Measurements from ENCODE around the gene PLCD3. TPM values are rescaled to one million over a fixed set of nuclear protein-coding genes. Genes with fewer than 3 reads are reported as not detected.

Gene PLCD3
- total and polyA plus RNA-seq, 2 of the 13 experiments (the other 11 are each of a cell fraction or from before 2014, with no cell fraction given), result 11.3 to 39.1 TPM

DNA sequence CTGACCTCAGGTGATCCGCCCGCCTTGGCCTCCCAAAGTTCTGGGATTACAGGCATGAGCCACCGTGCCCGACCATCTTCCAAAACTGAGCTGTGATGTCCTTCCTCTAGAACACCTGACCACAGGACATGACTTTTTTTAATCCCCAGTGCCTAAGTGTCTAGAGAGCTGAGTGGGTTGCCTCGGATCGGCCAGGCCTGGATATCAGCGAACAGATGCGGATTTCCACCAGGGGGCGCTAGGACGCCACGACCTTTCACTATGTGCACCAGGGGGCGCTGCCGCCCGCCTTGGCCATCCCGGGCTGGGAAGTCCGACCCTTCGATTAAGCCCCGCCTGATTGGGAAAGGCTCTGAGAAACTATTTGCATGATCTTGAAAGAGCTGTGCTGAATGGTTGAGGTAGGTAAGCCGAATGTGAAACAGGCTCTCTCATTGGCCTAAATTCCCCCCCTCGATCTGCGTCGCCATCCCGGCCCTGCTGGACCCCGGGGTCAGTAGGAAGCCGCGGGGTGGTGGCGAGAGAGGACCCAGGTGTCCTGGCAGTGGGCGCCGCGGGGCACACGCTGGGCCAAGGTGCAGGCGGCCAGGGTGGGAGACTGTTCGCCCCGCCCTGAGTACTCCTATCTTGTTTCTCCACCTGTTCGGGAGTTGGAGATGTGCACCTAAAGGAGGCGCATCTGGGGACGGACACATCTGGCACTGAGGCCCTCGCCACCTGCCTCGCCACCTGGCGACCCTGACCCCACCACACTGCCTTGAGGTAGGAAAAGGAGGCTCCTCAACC, 3.1 kb upstream of the PLCD3 start, which contains the start of gene ACBD4 (continued):
- TF ChIP-seq SP4 (CRISPR knock-in tag; IDR thresholded peaks at IDR 0.05) (peak; percentile 91; the same call in 1 of the 2 replicates), JDP2 (CRISPR knock-in tag; IDR thresholded peaks at IDR 0.05; ENCODE audit: borderline replicate concordance) (no peak), ZBTB38 (CRISPR knock-in tag; IDR thresholded peaks at IDR 0.05) (peak; percentile 82), SAFB2 (CRISPR knock-in tag; IDR thresholded peaks at IDR 0.05; ENCODE audit: borderline replicate concordance, low read depth) (peak; percentile 79), ZNF557 (CRISPR knock-in tag; IDR thresholded peaks at IDR 0.05) (peak; percentile 74; the same call in 1 of the 2 replicates), PHF5A (CRISPR knock-in tag; IDR thresholded peaks at IDR 0.05; ENCODE audit: low read depth, unreplicated experiment) (peak; percentile 99), TOE1 (CRISPR knock-in tag; IDR thresholded peaks at IDR 0.05) (0 out of 2 replicates have a peak, but pooled peaks have one; percentile 65), ASH2L (IDR thresholded peaks at IDR 0.05; ENCODE audit: insufficient read length, low read depth, low read length) (peak; percentile 75), KDM5A (IDR thresholded peaks at IDR 0.05; ENCODE audit: borderline replicate concordance, low read length) (peak; percentile 72; the same call in 1 of the 2 replicates), MXD4 (CRISPR knock-in tag; IDR thresholded peaks at IDR 0.05) (peak; percentile 87), MAFG (CRISPR knock-in tag; IDR thresholded peaks at IDR 0.05) (no peak), RFXANK (CRISPR knock-in tag; IDR thresholded peaks at IDR 0.05) (peak; percentile 93), ZFP36 (IDR thresholded peaks at IDR 0.05; ENCODE audit: borderline replicate concordance, low read depth, low read length, partially characterized antibody) (no peak), ZNF510 (CRISPR knock-in tag; IDR thresholded peaks at IDR 0.05; ENCODE audit: low read depth) (peak; percentile 77; the same call in 1 of the 2 replicates), ISL2 (CRISPR knock-in tag; IDR thresholded peaks at IDR 0.05) (peak; percentile 68; the same call in 1 of the 2 replicates), ZBTB42 (CRISPR knock-in tag; IDR thresholded peaks at IDR 0.05) (peak; percentile 93), SOX6 (IDR thresholded peaks at IDR 0.05) (no peak), SOX6 (CRISPR knock-in tag; IDR thresholded peaks at IDR 0.05) (peak; percentile 70)
- TF ChIP-seq, protein P1, sequence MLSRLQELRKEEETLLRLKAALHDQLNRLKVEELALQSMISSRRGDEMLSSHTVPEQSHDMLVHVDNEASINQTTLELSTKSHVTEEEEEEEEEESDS (CRISPR knock-in tag; IDR thresholded peaks at IDR 0.05; ENCODE audit: borderline replicate concordance), result peak; percentile 97; the same call in 1 of the 2 replicates
- TF ChIP-seq, protein P2, sequence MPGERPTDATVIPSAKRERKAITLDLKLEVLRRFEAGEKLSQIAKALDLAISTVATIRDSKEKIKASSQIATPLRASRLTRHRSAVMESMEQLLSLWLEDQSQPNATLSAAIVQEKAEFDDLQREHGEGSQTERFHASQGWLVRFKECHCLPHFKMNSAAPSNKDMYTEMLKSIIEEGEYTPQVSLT (CRISPR knock-in tag; IDR thresholded peaks at IDR 0.05; ENCODE audit: borderline replicate concordance, low read depth), result no peak
- TF ChIP-seq, protein P3, sequence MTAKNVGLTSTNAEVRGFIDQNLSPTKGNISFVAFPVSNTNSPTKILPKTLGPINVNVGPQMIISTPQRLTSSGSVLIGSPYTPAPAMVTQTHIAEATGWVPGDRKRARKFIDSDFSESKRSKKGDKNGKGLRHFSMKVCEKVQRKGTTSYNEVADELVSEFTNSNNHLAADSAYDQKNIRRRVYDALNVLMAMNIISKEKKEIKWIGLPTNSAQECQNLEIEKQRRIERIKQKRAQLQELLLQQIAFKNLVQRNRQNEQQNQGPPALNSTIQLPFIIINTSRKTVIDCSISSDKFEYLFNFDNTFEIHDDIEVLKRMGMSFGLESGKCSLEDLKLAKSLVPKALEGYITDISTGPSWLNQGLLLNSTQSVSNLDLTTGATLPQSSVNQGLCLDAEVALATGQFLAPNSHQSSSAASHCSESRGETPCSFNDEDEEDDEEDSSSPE (CRISPR knock-in tag; IDR thresholded peaks at IDR 0.05), result peak; percentile 88
- TF ChIP-seq, protein P4, sequence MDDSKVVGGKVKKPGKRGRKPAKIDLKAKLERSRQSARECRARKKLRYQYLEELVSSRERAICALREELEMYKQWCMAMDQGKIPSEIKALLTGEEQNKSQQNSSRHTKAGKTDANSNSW (CRISPR knock-in tag; IDR thresholded peaks at IDR 0.05; ENCODE audit: borderline replicate concordance), result peak; percentile 91; the same call in 1 of the 2 replicates
- TF ChIP-seq, protein P5, sequence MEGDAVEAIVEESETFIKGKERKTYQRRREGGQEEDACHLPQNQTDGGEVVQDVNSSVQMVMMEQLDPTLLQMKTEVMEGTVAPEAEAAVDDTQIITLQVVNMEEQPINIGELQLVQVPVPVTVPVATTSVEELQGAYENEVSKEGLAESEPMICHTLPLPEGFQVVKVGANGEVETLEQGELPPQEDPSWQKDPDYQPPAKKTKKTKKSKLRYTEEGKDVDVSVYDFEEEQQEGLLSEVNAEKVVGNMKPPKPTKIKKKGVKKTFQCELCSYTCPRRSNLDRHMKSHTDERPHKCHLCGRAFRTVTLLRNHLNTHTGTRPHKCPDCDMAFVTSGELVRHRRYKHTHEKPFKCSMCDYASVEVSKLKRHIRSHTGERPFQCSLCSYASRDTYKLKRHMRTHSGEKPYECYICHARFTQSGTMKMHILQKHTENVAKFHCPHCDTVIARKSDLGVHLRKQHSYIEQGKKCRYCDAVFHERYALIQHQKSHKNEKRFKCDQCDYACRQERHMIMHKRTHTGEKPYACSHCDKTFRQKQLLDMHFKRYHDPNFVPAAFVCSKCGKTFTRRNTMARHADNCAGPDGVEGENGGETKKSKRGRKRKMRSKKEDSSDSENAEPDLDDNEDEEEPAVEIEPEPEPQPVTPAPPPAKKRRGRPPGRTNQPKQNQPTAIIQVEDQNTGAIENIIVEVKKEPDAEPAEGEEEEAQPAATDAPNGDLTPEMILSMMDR (CRISPR knock-in tag; IDR thresholded peaks at IDR 0.05), result peak; percentile 100
- TF ChIP-seq, protein P6, sequence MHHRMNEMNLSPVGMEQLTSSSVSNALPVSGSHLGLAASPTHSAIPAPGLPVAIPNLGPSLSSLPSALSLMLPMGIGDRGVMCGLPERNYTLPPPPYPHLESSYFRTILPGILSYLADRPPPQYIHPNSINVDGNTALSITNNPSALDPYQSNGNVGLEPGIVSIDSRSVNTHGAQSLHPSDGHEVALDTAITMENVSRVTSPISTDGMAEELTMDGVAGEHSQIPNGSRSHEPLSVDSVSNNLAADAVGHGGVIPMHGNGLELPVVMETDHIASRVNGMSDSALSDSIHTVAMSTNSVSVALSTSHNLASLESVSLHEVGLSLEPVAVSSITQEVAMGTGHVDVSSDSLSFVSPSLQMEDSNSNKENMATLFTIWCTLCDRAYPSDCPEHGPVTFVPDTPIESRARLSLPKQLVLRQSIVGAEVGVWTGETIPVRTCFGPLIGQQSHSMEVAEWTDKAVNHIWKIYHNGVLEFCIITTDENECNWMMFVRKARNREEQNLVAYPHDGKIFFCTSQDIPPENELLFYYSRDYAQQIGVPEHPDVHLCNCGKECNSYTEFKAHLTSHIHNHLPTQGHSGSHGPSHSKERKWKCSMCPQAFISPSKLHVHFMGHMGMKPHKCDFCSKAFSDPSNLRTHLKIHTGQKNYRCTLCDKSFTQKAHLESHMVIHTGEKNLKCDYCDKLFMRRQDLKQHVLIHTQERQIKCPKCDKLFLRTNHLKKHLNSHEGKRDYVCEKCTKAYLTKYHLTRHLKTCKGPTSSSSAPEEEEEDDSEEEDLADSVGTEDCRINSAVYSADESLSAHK (CRISPR knock-in tag; IDR thresholded peaks at IDR 0.05; ENCODE audit: borderline replicate concordance), result no peak
